HepG2 (cell line): ENCODE results near the gene IPO9. TPM values are rescaled to one million over a fixed set of nuclear protein-coding genes. Genes with fewer than 3 reads are reported as not detected.

Experiments used
- ATAC-seq: fragments of 200-7000 bp; cut with Tn5 transposase; 3 replicates; pipeline ENCODE4 v1.9.1; 2020; ENCODE audit warnings: mild to moderate bottlenecking, moderate library complexity
- BruUV-seq: library from RNA; stranded (reverse); fragments of 400-500 nt; replicated peaks from 2 replicates; lab custom pipeline; 2021; lab: Mats Ljungman, UMichigan
- CTCF ChIA-PET: fragments of 300-600 bp; formaldehyde crosslinking; extraction: SDS; loops from one replicate; lab custom pipeline; 2021; ENCODE audit warnings: low total read pairs, inconsistent platforms, low intra/inter-chr PET ratio; lab: Yijun Ruan, JAX
- POLR2A ChIA-PET: fragments of 350-600 bp; sonication (Branson Sonifier 250); formaldehyde crosslinking; loops from one replicate; lab custom pipeline; 2020; ENCODE audit warnings: antibody characterized with exemption, inconsistent platforms; lab: Yijun Ruan, JAX
- DNase-seq: peaks from one replicate; pipeline ENCODE4 v3.0.0-alpha.2; 2015; ENCODE audit warnings: low spot score
- FAIRE-seq: peaks from 3 replicates; lab custom pipeline; 2011; peaks lifted over from hg19 to GRCh38; lab: Jason Lieb, UNC
- H2AFZ ChIP-seq: one replicate; pipeline ENCODE4 v1.6.1; 2011; ENCODE audit warnings: low read length, inconsistent platforms
- H3K27ac ChIP-seq: fragments of 300-600 bp; 3 replicates; pipeline ENCODE4 v1.8.0; 2011; ENCODE audit warnings: mixed run types, mild to moderate bottlenecking, mixed read lengths, low read length, inconsistent platforms; ENCODE audit not compliant: insufficient read depth; ENCODE audit errors: extremely low read length
- H3K27me3 ChIP-seq, 2 experiments: fragments of 200-600 bp in 1 of 2; 2 replicates in 1 of 2; 3 replicates in 1 of 2; pipeline versions ENCODE4 v1.6.0 to v1.8.0; 2011; ENCODE audit warnings: low read length in 2 of 2, mild to moderate bottlenecking in 2 of 2, moderate library complexity in 2 of 2, inconsistent platforms in 1 of 2; ENCODE audit not compliant: insufficient read depth in 2 of 2, control insufficient read depth in 1 of 2
- H3K36me3 ChIP-seq, 2 experiments: fragments of 200-600 bp in 1 of 2; replicated peaks in 1 of 2; 2 replicates in 1 of 2; 3 replicates in 1 of 2; pipeline versions ENCODE4 v1.5.1 to v1.8.0; 2011; ENCODE audit warnings: low read length in 2 of 2, inconsistent platforms in 1 of 2; ENCODE audit not compliant: insufficient read depth in 2 of 2, control insufficient read depth in 1 of 2
- H3K4me1 ChIP-seq: 2 replicates; pipeline ENCODE4 v1.5.1; 2012; ENCODE audit warnings: low read length, inconsistent platforms; ENCODE audit not compliant: insufficient read depth
- H3K4me2 ChIP-seq: 2 replicates; pipeline ENCODE4 v1.6.0; 2011; ENCODE audit warnings: low read depth, low read length, inconsistent platforms
- H3K4me3 ChIP-seq, 3 experiments: fragments of 200-600 bp in 1 of 3; sonication (generic), shearing (Covaris generic) in 1 of 3; replicated peaks in 1 of 3; 2 replicates each; pipeline ENCODE4 v1.5.1; 2011 to 2016; ENCODE audit warnings: low read length in 3 of 3, inconsistent platforms in 2 of 3, low read depth in 2 of 3, mild to moderate bottlenecking in 2 of 3, control low read depth in 1 of 3, mixed read lengths in 1 of 3; ENCODE audit not compliant: insufficient read depth in 1 of 3
- H3K79me2 ChIP-seq: one replicate; pipeline ENCODE4 v1.6.1; 2011; ENCODE audit warnings: low read length, inconsistent platforms; ENCODE audit not compliant: insufficient read depth
- H3K9ac ChIP-seq: 2 replicates; pipeline ENCODE4 v1.6.0; 2011; ENCODE audit warnings: mild to moderate bottlenecking, low read depth, low read length, inconsistent platforms; ENCODE audit not compliant: insufficient read depth
- H3K9me3 ChIP-seq: 2 replicates; pipeline ENCODE4 v1.5.1; 2012; ENCODE audit warnings: mild to moderate bottlenecking, low read length
- H4K20me1 ChIP-seq: 2 replicates; pipeline ENCODE4 v1.6.0; 2011; ENCODE audit warnings: inconsistent platforms, mild to moderate bottlenecking, low read length, moderate library complexity; ENCODE audit not compliant: insufficient read depth
- ATAD3A ChIP-seq: sonication (generic); formaldehyde crosslinking; IDR thresholded peaks from 2 replicates; pipeline ENCODE4 v1.4.0; 2020; ENCODE audit warnings: missing genetic modification reagents
- FOXJ3 ChIP-seq: sonication (generic); formaldehyde crosslinking; IDR thresholded peaks from 2 replicates; pipeline ENCODE4 v1.4.0; 2020; ENCODE audit warnings: missing genetic modification reagents, mild to moderate bottlenecking, borderline replicate concordance
- KLF6 ChIP-seq: IDR thresholded peaks from 2 replicates; pipeline ENCODE4 v1.8.0; 2016; ENCODE audit warnings: missing biosample characterization, missing genetic modification reagents
- NFE2L1 ChIP-seq: sonication (generic); formaldehyde crosslinking; IDR thresholded peaks from 2 replicates; pipeline ENCODE4 v1.4.0; 2020; ENCODE audit warnings: missing genetic modification reagents, mild to moderate bottlenecking, borderline replicate concordance
- PAWR ChIP-seq: sonication (generic); formaldehyde crosslinking; IDR thresholded peaks from 2 replicates; pipeline ENCODE4 v1.4.0; 2020; ENCODE audit warnings: missing genetic modification reagents, mild to moderate bottlenecking, borderline replicate concordance
- PHF20 ChIP-seq: sonication (generic); formaldehyde crosslinking; IDR thresholded peaks from 2 replicates; pipeline ENCODE4 v1.5.0; 2020; ENCODE audit warnings: mild to moderate bottlenecking, missing genetic modification reagents
- TBL1XR1 ChIP-seq: fragments of 150-350 bp; IDR thresholded peaks from 2 replicates; pipeline ENCODE4 v1.6.1; 2014; ENCODE audit warnings: borderline replicate concordance, low read length; ENCODE audit not compliant: partially characterized antibody
- TOE1 ChIP-seq: sonication (generic); formaldehyde crosslinking; IDR thresholded peaks from 2 replicates; pipeline ENCODE4 v1.4.0; 2020; ENCODE audit warnings: mild to moderate bottlenecking, missing genetic modification reagents
- ZBTB7B ChIP-seq: sonication (generic); formaldehyde crosslinking; IDR thresholded peaks from 2 replicates; pipeline ENCODE4 v1.4.0; 2020; ENCODE audit warnings: missing genetic modification reagents
- whole genome bisulfite sequencing: methylation state at CpG from one replicate; pipeline ENCODE4 v1.1.6; 2017; ENCODE audit warnings: low lambda C conversion rate; 5-methylcytosine and 5-hydroxymethylcytosine counted together
- in situ Hi-C: cut with HindIII; loops from 2 replicates; pipeline ENCODE4 v1.10.0; 2017; ENCODE audit warnings: low pct_unique_long_range_greater_than_20kb; ENCODE audit not compliant: extremely low pct_ligation_motif_present
- intact Hi-C: fragments of 100-400 bp; cut with micrococcal nuclease; formaldehyde crosslinking; loops from one replicate; pipeline ENCODE4 v1.10.0; 2022; ENCODE audit not compliant: unreplicated experiment
- polyA plus RNA-seq, 8 experiments: library from polyadenylated mRNA; depleted of rRNA in 3 of 8; stranded (reverse) in 7 of 8; unstranded in 1 of 8; fragments of >200 nt; fragmentation: Illumina TruSeq in 4 of 8; extraction: Trizol in 4 of 8; gene quantifications; 2 replicates each; pipeline versions ENCODE4 v1.2.1 to v1.2.3, GENCODE V29; 2011 to 2016; ENCODE audit warnings: low read depth in 4 of 8, missing spikeins in 1 of 8, mixed read lengths in 1 of 8; ENCODE audit not compliant: insufficient read depth in 1 of 8
- total RNA-seq, 5 experiments: library from RNA; depleted of rRNA; stranded (reverse); fragments of >200 nt; fragmentation: Illumina TruSeq; extraction: Trizol; gene quantifications; 2 replicates each; pipeline ENCODE4 v1.2.3, GENCODE V29; 2016; ENCODE audit warnings: low read depth in 1 of 5
- TF ChIP-seq, protein P1 (sequence below): sonication (generic); formaldehyde crosslinking; IDR thresholded peaks from 2 replicates; pipeline ENCODE4 v1.4.0; 2020; ENCODE audit warnings: missing genetic modification reagents, borderline replicate concordance
- TF ChIP-seq, protein P2 (sequence below): sonication (generic); formaldehyde crosslinking; conservative IDR thresholded peaks from 2 replicates; pipeline ENCODE4 v1.4.0; 2020; ENCODE audit warnings: missing genetic modification reagents
- TF ChIP-seq, protein P3 (sequence below): IDR thresholded peaks from 2 replicates; pipeline ENCODE4 v1.4.0; 2020; ENCODE audit warnings: mild to moderate bottlenecking, missing genetic modification reagents
- TF ChIP-seq, protein P4 (sequence below): sonication (generic); formaldehyde crosslinking; IDR thresholded peaks from 2 replicates; pipeline ENCODE4 v1.5.1; 2020; ENCODE audit warnings: mild to moderate bottlenecking, missing genetic modification reagents, borderline replicate concordance

IPO9 gene
- total and polyA plus RNA-seq, 2 of the 13 experiments (the other 11 are each of a cell fraction or from before 2014, with no cell fraction given): 31.0 to 34.8 TPM

DNA sequence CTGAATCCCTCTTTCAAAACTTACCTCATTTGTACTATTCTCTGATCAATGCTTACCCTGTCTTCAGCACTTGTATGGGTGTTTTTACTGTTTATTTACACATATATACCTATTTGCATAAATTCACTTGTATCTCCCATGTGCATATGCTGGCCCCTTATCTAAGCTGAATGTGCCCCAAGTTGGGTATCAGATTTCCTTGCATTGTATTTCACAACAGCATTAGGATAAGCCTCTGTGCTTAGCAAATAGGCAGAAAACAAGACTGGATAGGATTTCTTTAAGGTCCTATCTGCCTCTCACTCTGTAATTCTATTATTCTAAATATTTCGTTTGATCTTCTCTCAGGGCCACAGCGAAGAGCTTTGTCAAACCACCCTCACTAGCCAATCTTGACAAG is 45.9 kb upstream of the IPO9 start:
- no peak overlapping the region for H3K4me3 ChIP-seq
- ChIA-PET CTCF (no interaction called here), POLR2A (no interaction called here)
- FAIRE-seq (no peak), ATAC-seq (no peak), DNase-seq (no peak)
- peaks cover 0 to 44% of the 10 kb centered on the region in 2 experiments; a peak in 3 of 5 replicates for H3K27me3 ChIP-seq
- no peaks in the 10 kb centered on the region for H3K4me1 ChIP-seq
- intact Hi-C loops: no loop called here
- in situ Hi-C loops: loop anchor here (10.0 kb wide), 1 partner anchor 218 kb away; no protein-coding TSS in a partner anchor
- no peaks in the 10 kb centered on the region for H3K79me2 ChIP-seq
- no peak overlapping the region for H2AFZ ChIP-seq
- no peaks in the 10 kb centered on the region for H3K36me3 ChIP-seq
- H3K9me3 ChIP-seq: no peaks in the 10 kb centered on the region
- no peaks in the 10 kb centered on the region for H4K20me1 ChIP-seq
- H3K9ac ChIP-seq: no peak overlapping the region
- no TSS peak for BruUV-seq
- 2% methylated on average over 2 of the region's 2 CpGs for WGBS
- H3K27ac ChIP-seq: no peak overlapping the region
- H3K4me2 ChIP-seq: no peak overlapping the region
- TF ChIP-seq ATAD3A (CRISPR knock-in tag): no peak
- no peak for TF ChIP-seq KLF6 (CRISPR knock-in tag)
- no peak for TF ChIP-seq TOE1 (CRISPR knock-in tag)
- TF ChIP-seq, protein P1, sequence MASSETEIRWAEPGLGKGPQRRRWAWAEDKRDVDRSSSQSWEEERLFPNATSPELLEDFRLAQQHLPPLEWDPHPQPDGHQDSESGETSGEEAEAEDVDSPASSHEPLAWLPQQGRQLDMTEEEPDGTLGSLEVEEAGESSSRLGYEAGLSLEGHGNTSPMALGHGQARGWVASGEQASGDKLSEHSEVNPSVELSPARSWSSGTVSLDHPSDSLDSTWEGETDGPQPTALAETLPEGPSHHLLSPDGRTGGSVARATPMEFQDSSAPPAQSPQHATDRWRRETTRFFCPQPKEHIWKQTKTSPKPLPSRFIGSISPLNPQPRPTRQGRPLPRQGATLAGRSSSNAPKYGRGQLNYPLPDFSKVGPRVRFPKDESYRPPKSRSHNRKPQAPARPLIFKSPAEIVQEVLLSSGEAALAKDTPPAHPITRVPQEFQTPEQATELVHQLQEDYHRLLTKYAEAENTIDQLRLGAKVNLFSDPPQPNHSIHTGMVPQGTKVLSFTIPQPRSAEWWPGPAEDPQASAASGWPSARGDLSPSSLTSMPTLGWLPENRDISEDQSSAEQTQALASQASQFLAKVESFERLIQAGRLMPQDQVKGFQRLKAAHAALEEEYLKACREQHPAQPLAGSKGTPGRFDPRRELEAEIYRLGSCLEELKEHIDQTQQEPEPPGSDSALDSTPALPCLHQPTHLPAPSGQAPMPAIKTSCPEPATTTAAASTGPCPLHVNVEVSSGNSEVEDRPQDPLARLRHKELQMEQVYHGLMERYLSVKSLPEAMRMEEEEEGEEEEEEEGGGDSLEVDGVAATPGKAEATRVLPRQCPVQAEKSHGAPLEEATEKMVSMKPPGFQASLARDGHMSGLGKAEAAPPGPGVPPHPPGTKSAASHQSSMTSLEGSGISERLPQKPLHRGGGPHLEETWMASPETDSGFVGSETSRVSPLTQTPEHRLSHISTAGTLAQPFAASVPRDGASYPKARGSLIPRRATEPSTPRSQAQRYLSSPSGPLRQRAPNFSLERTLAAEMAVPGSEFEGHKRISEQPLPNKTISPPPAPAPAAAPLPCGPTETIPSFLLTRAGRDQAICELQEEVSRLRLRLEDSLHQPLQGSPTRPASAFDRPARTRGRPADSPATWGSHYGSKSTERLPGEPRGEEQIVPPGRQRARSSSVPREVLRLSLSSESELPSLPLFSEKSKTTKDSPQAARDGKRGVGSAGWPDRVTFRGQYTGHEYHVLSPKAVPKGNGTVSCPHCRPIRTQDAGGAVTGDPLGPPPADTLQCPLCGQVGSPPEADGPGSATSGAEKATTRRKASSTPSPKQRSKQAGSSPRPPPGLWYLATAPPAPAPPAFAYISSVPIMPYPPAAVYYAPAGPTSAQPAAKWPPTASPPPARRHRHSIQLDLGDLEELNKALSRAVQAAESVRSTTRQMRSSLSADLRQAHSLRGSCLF (CRISPR knock-in tag): no peak
- no peak for TF ChIP-seq PAWR (CRISPR knock-in tag)
- no peak for TF ChIP-seq ZBTB7B (CRISPR knock-in tag)
- TF ChIP-seq NFE2L1 (CRISPR knock-in tag): no peak
- TF ChIP-seq, protein P2, sequence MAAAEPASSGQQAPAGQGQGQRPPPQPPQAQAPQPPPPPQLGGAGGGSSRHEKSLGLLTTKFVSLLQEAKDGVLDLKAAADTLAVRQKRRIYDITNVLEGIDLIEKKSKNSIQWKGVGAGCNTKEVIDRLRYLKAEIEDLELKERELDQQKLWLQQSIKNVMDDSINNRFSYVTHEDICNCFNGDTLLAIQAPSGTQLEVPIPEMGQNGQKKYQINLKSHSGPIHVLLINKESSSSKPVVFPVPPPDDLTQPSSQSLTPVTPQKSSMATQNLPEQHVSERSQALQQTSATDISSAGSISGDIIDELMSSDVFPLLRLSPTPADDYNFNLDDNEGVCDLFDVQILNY: no peak
- no peak for TF ChIP-seq FOXJ3 (CRISPR knock-in tag)
- TF ChIP-seq, protein P3, sequence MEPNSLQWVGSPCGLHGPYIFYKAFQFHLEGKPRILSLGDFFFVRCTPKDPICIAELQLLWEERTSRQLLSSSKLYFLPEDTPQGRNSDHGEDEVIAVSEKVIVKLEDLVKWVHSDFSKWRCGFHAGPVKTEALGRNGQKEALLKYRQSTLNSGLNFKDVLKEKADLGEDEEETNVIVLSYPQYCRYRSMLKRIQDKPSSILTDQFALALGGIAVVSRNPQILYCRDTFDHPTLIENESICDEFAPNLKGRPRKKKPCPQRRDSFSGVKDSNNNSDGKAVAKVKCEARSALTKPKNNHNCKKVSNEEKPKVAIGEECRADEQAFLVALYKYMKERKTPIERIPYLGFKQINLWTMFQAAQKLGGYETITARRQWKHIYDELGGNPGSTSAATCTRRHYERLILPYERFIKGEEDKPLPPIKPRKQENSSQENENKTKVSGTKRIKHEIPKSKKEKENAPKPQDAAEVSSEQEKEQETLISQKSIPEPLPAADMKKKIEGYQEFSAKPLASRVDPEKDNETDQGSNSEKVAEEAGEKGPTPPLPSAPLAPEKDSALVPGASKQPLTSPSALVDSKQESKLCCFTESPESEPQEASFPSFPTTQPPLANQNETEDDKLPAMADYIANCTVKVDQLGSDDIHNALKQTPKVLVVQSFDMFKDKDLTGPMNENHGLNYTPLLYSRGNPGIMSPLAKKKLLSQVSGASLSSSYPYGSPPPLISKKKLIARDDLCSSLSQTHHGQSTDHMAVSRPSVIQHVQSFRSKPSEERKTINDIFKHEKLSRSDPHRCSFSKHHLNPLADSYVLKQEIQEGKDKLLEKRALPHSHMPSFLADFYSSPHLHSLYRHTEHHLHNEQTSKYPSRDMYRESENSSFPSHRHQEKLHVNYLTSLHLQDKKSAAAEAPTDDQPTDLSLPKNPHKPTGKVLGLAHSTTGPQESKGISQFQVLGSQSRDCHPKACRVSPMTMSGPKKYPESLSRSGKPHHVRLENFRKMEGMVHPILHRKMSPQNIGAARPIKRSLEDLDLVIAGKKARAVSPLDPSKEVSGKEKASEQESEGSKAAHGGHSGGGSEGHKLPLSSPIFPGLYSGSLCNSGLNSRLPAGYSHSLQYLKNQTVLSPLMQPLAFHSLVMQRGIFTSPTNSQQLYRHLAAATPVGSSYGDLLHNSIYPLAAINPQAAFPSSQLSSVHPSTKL (CRISPR knock-in tag): no peak
- TF ChIP-seq TBL1XR1: no peak
- TF ChIP-seq, protein P4, sequence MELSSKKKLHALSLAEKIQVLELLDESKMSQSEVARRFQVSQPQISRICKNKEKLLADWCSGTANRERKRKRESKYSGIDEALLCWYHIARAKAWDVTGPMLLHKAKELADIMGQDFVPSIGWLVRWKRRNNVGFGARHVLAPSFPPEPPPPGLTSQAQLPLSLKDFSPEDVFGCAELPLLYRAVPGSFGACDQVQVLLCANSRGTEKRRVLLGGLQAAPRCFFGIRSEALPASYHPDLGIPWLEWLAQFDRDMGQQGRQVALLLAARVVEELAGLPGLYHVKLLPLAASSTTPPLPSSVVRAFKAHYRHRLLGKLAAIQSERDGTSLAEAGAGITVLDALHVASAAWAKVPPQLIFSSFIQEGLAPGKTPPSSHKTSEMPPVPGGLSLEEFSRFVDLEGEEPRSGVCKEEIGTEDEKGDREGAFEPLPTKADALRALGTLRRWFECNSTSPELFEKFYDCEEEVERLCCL (CRISPR knock-in tag): no peak
- TF ChIP-seq PHF20 (CRISPR knock-in tag): no peak
